BE2C (cell line): ENCODE results near the gene RPH3AL.
"Not testable (repeated sequence)": the region's sequence is repeated elsewhere in the genome, so short reads cannot be mapped to it uniquely, and the experiment has no call there.

Source experiments
- DNase-seq: peaks from one replicate; pipeline ENCODE4 v3.0.0-alpha.2; 2020
- H3K27me3 ChIP-seq: fragments of 250-450 bp; sonication (Bioruptor Pico); 2 replicates; pipeline ENCODE4 v1.5.1; 2020; ENCODE audit warnings: mild to moderate bottlenecking
- H3K36me3 ChIP-seq: fragments of 250-450 bp; sonication (Bioruptor Pico); 2 replicates; pipeline ENCODE4 v1.5.1; 2020; ENCODE audit warnings: mild to moderate bottlenecking
- H3K4me1 ChIP-seq: fragments of 250-450 bp; sonication (Bioruptor Pico); 2 replicates; pipeline ENCODE4 v1.5.1; 2020
- H3K4me3 ChIP-seq: 2 replicates; pipeline ENCODE4 v1.5.1; 2011; ENCODE audit warnings: low read depth, low read length
- H3K9me3 ChIP-seq: fragments of 250-450 bp; sonication (Bioruptor Pico); 2 replicates; pipeline ENCODE4 v1.5.1; 2020
- TF ChIP-seq, protein P1 (sequence below): IDR thresholded peaks from 2 replicates; pipeline ENCODE4 v1.5.1; 2012; ENCODE audit warnings: mild to moderate bottlenecking, low read depth, low read length

The RPH3AL gene

DNA sequence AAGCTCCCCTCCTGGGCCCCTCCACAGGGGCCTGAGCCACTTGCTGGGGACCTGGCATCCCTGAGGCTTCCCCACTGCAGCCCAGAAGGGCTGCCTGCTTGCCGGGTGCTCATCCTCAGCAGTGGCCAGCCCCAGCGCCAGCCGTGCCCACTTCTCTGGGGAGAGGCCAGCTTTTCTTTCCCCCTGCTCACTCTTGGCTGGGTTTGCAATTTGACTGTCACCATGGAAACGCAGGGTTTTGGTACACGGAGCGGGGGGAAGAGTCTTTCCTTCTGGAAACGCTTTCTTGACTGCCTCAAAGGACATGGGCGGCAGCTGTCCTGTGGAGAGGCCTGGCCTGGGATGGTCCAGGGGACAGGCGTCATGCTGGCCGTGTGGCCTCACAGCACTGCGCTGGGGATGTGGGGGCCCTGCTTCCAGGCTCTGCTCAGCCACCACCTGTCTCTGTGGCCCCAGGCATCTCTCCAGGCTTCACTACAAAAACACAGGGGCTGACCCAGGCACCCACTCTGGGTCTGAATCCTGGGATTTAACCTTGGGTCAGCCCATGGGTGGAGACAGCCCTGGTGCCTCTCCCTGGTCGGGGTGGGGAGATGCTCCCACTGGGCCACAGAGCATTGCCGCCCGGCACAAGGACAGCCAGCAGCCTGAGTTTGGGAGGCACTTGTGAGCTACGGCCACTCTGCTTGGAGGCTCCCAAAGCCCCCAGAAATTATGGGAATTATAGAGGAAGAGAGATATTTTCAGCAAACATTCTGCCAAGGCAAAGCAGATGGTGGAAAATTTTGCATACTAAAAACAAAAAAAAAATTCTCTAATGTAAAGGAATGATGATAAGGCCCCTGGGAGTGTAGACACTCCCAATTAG, 125.3 kb downstream of the RPH3AL start:
- Histone ChIP-seq H3K4me3 (no peak overlapping the region), H3K9me3 (no peaks in the 10 kb centered on the region), H3K27me3 (no peaks in the 10 kb centered on the region), H3K4me1 (no peaks in the 10 kb centered on the region), H3K36me3 (no peaks in the 10 kb centered on the region)
- no peak for DNase-seq
- TF ChIP-seq, protein P1, sequence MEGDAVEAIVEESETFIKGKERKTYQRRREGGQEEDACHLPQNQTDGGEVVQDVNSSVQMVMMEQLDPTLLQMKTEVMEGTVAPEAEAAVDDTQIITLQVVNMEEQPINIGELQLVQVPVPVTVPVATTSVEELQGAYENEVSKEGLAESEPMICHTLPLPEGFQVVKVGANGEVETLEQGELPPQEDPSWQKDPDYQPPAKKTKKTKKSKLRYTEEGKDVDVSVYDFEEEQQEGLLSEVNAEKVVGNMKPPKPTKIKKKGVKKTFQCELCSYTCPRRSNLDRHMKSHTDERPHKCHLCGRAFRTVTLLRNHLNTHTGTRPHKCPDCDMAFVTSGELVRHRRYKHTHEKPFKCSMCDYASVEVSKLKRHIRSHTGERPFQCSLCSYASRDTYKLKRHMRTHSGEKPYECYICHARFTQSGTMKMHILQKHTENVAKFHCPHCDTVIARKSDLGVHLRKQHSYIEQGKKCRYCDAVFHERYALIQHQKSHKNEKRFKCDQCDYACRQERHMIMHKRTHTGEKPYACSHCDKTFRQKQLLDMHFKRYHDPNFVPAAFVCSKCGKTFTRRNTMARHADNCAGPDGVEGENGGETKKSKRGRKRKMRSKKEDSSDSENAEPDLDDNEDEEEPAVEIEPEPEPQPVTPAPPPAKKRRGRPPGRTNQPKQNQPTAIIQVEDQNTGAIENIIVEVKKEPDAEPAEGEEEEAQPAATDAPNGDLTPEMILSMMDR: no peak

DNA sequence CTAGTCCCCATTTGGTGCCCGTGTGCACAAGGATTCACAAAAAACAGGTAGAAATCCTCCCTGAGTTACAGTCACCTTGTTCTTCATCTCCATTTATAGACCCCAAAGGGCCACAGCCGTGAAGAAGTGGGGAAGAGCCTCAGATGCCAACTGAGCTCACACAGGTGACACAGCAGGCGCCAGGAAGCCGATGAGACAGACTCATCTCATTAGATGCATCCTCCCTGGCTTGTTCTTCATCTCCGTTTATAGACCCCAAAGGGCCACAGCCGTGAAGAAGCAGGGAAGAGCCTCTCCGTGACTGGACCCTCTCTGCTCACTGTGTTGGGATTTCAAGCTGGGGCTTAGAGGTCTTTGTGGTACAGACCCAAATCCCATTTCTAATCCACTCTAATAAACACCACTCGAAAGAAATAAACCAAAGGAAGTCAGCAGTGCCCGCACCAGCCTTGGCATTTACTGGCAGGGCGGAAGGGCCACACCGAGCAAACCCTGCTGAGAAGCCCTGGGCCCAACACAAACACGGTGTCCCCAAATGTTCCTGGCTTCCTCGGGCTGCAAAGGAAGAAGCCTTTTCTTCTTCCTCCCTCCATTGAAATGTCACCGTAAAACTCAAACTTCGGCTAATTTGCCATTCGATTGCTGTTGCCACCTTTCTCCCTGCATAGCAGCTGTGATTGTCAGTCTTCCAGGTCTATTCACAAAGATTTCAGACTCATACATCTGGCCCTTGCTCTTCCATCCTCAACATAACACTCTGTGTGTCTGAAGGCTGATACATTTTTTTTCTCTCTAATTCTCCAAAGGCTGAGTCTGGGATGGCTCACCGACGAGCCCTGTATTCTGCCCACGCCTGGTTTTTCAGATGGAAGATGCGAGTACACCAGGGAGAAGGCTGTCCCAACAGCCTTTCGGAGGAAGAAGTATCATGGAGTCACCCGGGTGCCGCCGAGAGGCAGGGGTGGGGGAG, 126.2 kb downstream of the RPH3AL start:
- Histone ChIP-seq H3K4me3 (no peak overlapping the region), H3K27me3 (no peaks in the 10 kb centered on the region), H3K36me3 (no peaks in the 10 kb centered on the region), H3K4me1 (no peaks in the 10 kb centered on the region), H3K9me3 (no peaks in the 10 kb centered on the region)
- TF ChIP-seq, protein P1: no peak
- no peak for DNase-seq

DNA sequence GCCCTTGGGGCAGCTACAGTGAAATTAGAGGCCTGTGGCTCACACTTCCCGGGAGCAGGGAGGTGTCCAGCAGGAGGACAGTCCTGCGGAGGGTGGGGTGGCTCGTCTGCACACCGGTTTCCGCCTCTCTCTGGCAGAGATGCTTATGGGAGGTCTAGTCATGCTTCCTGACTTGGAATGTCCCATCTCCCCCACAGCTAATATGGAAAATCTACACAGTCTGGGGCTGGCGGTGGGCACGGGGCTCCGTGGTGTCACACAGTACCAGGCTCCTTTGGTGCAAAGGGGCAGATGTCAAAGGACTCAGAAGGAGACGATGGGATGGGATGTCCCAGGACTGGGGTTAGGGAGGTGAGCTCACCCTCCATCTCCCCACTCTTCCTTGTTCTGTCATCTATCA, 127.1 kb downstream of the RPH3AL start:
- H3K36me3 ChIP-seq: no peaks in the 10 kb centered on the region
- no peaks in the 10 kb centered on the region for H3K4me1 ChIP-seq
- no peaks in the 10 kb centered on the region for H3K27me3 ChIP-seq
- H3K9me3 ChIP-seq: no peaks in the 10 kb centered on the region
- TF ChIP-seq, protein P1: no peak
- H3K4me3 ChIP-seq: no peak overlapping the region
- no peak for DNase-seq

DNA sequence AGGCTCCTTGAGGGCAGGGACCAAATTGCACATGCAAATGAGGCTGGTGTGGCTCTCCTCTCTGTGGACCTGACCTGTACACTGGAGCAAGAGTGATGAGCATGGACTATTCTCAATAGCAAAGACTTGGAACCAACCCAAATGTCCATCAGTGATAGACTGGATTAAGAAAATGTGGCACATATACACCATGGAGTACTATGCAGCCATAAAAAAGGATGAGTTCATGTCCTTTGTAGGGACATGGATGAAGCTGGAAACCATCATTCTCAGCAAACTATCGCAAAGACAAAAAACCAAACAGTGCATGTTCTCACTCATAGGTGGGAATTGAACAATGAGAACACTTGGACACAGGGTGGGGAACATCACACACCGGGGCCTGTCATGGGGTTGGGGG, 128.0 kb downstream of the RPH3AL start:
- not testable (repeated sequence) for H3K4me1 ChIP-seq, H3K4me3 ChIP-seq, H3K9me3 ChIP-seq, DNase-seq, H3K36me3 ChIP-seq, H3K27me3 ChIP-seq

DNA sequence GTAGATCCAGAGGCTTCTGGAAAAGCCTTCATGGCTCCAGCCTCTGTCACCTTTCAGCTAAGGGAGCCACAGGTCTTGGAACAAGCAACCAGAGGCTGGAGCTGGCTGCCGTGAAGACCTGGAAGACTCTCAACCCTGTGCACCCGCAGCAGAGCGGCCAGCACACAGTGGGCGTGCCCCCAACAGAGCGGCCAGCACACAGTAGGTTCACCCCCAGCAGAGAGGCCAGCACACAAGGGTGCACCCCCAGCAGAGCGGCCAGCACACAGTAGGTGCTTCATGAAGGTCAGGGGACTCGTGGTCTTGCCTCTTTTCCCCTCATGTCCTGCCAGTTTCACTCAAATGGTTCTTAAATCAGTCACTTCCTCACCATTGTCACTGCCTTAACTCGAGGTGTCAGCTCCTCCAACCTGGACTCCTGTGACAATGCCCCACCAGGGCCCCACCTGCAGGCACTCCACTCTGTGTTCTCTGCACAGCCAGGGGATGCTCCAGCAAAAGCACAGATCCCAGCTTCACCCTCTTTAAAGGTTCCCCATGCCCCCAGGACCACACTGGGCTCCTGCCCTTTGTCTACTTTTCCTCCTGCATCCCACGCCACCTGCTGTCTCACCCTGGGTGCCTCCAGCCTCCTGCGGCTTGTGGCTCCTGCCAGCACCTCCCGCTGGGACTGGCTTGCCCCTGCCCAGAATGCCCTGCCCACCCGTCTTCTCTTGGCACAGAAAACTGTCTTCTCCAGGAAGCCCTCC, 128.7 kb downstream of the RPH3AL start:
- TF ChIP-seq, protein P1: no peak
- no peaks in the 10 kb centered on the region for H3K36me3 ChIP-seq

DNA sequence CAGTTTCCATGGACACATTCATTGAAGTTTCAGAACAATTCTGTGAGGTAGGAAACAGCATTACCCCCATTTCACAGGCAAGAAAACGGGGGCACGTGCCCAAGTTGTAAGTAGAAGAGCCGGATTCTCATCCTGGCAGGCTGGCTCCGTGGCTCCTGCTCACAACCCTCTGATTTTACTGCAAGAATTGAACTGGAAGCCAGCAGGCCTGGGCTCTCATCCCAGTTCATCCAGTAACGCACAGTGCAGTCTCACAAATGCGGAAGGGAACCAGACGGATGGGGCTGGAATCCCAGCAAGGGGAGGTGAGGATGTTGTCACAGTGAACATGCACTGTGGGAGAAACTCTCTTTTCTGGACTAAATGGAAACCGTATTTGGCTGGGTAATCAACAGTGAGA, 130.4 kb downstream of the RPH3AL start:
- Histone ChIP-seq H3K4me3 (no peak overlapping the region), H3K4me1 (no peaks in the 10 kb centered on the region), H3K36me3 (no peaks in the 10 kb centered on the region), H3K27me3 (no peaks in the 10 kb centered on the region), H3K9me3 (no peaks in the 10 kb centered on the region)
- TF ChIP-seq, protein P1: no peak
- DNase-seq: no peak

More for the DNA sequence above, 128.7 kb downstream of the RPH3AL start:
- Histone ChIP-seq H3K4me1 (no peaks in the 10 kb centered on the region), H3K27me3 (no peaks in the 10 kb centered on the region), H3K9me3 (no peaks in the 10 kb centered on the region), H3K4me3 (no peak overlapping the region)
- DNase-seq: no peak
